K562 (cell line): ENCODE measurements around the gene ATL3. TPM values are rescaled to one million over a fixed set of nuclear protein-coding genes. Genes with fewer than 3 reads are reported as not detected.
A peak's percentile ranks its signal among the peaks of the same experiment; 100 is the strongest.

Experiments
- ATAC-seq: fragments of 200-7000 bp; cut with Tn5 transposase; 3 replicates; pipeline ENCODE4 v1.9.1; 2020; ENCODE audit warnings: moderate library complexity
- BruUV-seq: library from RNA; stranded (reverse); fragments of 400-500 nt; replicated peaks from 2 replicates; lab custom pipeline; 2021; lab: Mats Ljungman, UMichigan
- CTCF ChIA-PET: fragments of 300-600 bp; formaldehyde crosslinking; extraction: SDS; loops from one replicate; lab custom pipeline; 2021; ENCODE audit warnings: low intra/inter-chr PET ratio; lab: Yijun Ruan, JAX
- POLR2A ChIA-PET: fragments of 300-600, 350-650 bp; sonication (Branson Sonifier 250); formaldehyde crosslinking; extraction: SDS; loops from one replicate; lab custom pipeline; 2021; ENCODE audit warnings: antibody characterized with exemption, inconsistent platforms; lab: Yijun Ruan, JAX
- DNase-seq, 4 experiments: peaks; one replicate each; pipeline versions ENCODE4 v3.0.0 to v3.0.0-alpha.2; 2011 to 2018; ENCODE audit warnings: low spot score in 3 of 4, mixed read lengths in 3 of 4; ENCODE audit errors: extremely low read depth in 1 of 4
- FAIRE-seq: peaks from 2 replicates; lab custom pipeline; 2011; peaks lifted over from hg19 to GRCh38; lab: Jason Lieb, UNC
- H2AFZ ChIP-seq: 2 replicates; pipeline ENCODE4 v1.6.0; 2011; ENCODE audit warnings: low read depth, low read length, control low read depth, inconsistent platforms
- H3K27ac ChIP-seq: fragments of 200-600 bp; 3 replicates; pipeline ENCODE4 v1.8.0; 2011; ENCODE audit warnings: low read depth, mild to moderate bottlenecking, control low read depth, inconsistent platforms, low read length, moderate library complexity, mixed read lengths; ENCODE audit errors: extremely low read depth
- H3K27me3 ChIP-seq, 2 experiments: fragments of 300-600 bp in 1 of 2; 2 replicates in 1 of 2; 3 replicates in 1 of 2; pipeline versions ENCODE4 v1.6.0 to v1.8.0; 2011; ENCODE audit warnings: inconsistent platforms in 2 of 2, low read length in 2 of 2, mild to moderate bottlenecking in 1 of 2, mixed read lengths in 1 of 2, moderate library complexity in 1 of 2; ENCODE audit not compliant: control insufficient read depth in 2 of 2, insufficient read depth in 2 of 2
- H3K36me3 ChIP-seq: fragments of 300-600 bp; 3 replicates; pipeline ENCODE4 v1.8.0; 2011; ENCODE audit warnings: mild to moderate bottlenecking, low read length, inconsistent platforms; ENCODE audit not compliant: control insufficient read depth, insufficient read depth
- H3K4me1 ChIP-seq, 2 experiments: fragments of 200-600 bp in 1 of 2; replicated peaks in 1 of 2; 2 replicates in 1 of 2; 3 replicates in 1 of 2; pipeline versions ENCODE4 v1.5.1 to v1.8.0; 2011; ENCODE audit warnings: inconsistent platforms in 2 of 2, low read length in 2 of 2, mild to moderate bottlenecking in 1 of 2, mixed read lengths in 1 of 2, moderate library complexity in 1 of 2; ENCODE audit not compliant: control insufficient read depth in 2 of 2, insufficient read depth in 2 of 2
- H3K4me2 ChIP-seq: 2 replicates; pipeline ENCODE4 v1.6.1; 2011; ENCODE audit warnings: low read length, control low read depth, inconsistent platforms, mixed read lengths; ENCODE audit not compliant: insufficient read depth
- H3K4me3 ChIP-seq: fragments of 200-600 bp; sonication (generic), shearing (Covaris generic); 2 replicates; pipeline ENCODE4 v1.5.1; 2016; ENCODE audit warnings: control low read depth, inconsistent platforms
- H3K79me2 ChIP-seq: fragments of 200-600 bp; 3 replicates; pipeline ENCODE4 v1.8.0; 2011; ENCODE audit warnings: low read length, inconsistent platforms; ENCODE audit not compliant: control insufficient read depth, insufficient read depth
- H3K9ac ChIP-seq, 2 experiments: 2 replicates each; pipeline versions ENCODE4 v1.6.0 to v1.6.1; 2011; ENCODE audit warnings: low read depth in 2 of 2, low read length in 2 of 2, control low read depth in 1 of 2, inconsistent platforms in 1 of 2, mild to moderate bottlenecking in 1 of 2, mixed read lengths in 1 of 2; ENCODE audit not compliant: insufficient read depth in 1 of 2
- H3K9me1 ChIP-seq: one replicate; pipeline ENCODE4 v1.6.0; 2011; ENCODE audit warnings: inconsistent platforms, mild to moderate bottlenecking, low read length, moderate library complexity; ENCODE audit not compliant: control insufficient read depth, insufficient read depth
- H3K9me3 ChIP-seq: replicated peaks from 2 replicates; pipeline ENCODE4 v1.5.1; 2011; ENCODE audit warnings: low read depth, low read length, inconsistent platforms; ENCODE audit not compliant: control insufficient read depth, insufficient read depth
- H4K20me1 ChIP-seq: replicated peaks from 2 replicates; pipeline ENCODE4 v1.6.1; 2011; ENCODE audit warnings: low read length, inconsistent platforms, mixed read lengths; ENCODE audit not compliant: control insufficient read depth, insufficient read depth
- MTA2 ChIP-seq: fragments of 450-650 bp; IDR thresholded peaks from 2 replicates; pipeline ENCODE4 v1.6.1; 2016; ENCODE audit warnings: low read depth
- SUPT5H ChIP-seq: fragments of 450-650 bp; IDR thresholded peaks from 2 replicates; pipeline ENCODE4 v1.6.1; 2016
- ZNF146 ChIP-seq: IDR thresholded peaks from one replicate; pipeline ENCODE4 v1.6.1; 2018; ENCODE audit warnings: missing compliant biosample characterization; ENCODE audit not compliant: unreplicated experiment
- ZNF76 ChIP-seq: fragments of 250-450 bp; sonication (Bioruptor Pico); IDR thresholded peaks from 2 replicates; pipeline ENCODE4 v1.4.0; 2020; ENCODE audit warnings: mild to moderate bottlenecking, moderate library complexity, borderline replicate concordance
- WGBS: fragments of 100-300 bp; shearing (Covaris generic); methylation state at CpG from one replicate; pipeline ENCODE4 v1.1.6; 2016; ENCODE audit warnings: low coverage, mixed read lengths; ENCODE audit not compliant: insufficient coverage; ENCODE audit errors: missing lambda C conversion rate; 5-methylcytosine and 5-hydroxymethylcytosine counted together
- in situ Hi-C: fragments of 300-500 bp; cut with MboI; formaldehyde crosslinking; loops from 4 replicates; pipeline ENCODE4 v1.15.0; 2018; ENCODE audit warnings: inconsistent platforms, mixed read lengths
- intact Hi-C: fragments of 100-400 bp; cut with micrococcal nuclease; formaldehyde crosslinking; loops from 2 replicates; pipeline ENCODE4 v1.14.2; 2022
- polyA plus RNA-seq, 8 experiments: library from polyadenylated mRNA; depleted of rRNA in 4 of 8; stranded (reverse) in 5 of 8; unstranded in 3 of 8; fragments of >200 nt; fragmentation: Nextera tagmentation in 2 of 8; fragmentation: Illumina TruSeq in 1 of 8; extraction: Ambion mirVana in 2 of 8; extraction: Trizol in 1 of 8; gene quantifications; 2 replicates each; pipeline versions ENCODE4 v1.2.1 to v1.2.3, GENCODE V29; 2011 to 2014; ENCODE audit warnings: inconsistent platforms in 1 of 8, missing spikeins in 1 of 8
- total RNA-seq, 7 experiments: library from RNA; depleted of rRNA in 6 of 7; stranded (reverse); fragments of >200 nt in 6 of 7; fragmentation: Illumina TruSeq in 2 of 7; extraction: Trizol in 2 of 7; gene quantifications; 2 replicates each; pipeline versions ENCODE4 v1.2.1 to v1.2.3, GENCODE V29; 2011 to 2021; ENCODE audit warnings: low replicate concordance in 1 of 7
- TF ChIP-seq, protein P1 (sequence below): fragments of 450-650 bp; IDR thresholded peaks from one replicate; pipeline ENCODE4 v1.6.1; 2018; ENCODE audit warnings: mild to moderate bottlenecking, moderate library complexity; ENCODE audit not compliant: partially characterized antibody
- TF ChIP-seq, protein P2 (sequence below): fragments of 250-450 bp; sonication (Bioruptor Pico); IDR thresholded peaks from 2 replicates; pipeline ENCODE4 v1.8.0; 2022; ENCODE audit warnings: moderate library complexity, mild to moderate bottlenecking, inconsistent platforms
- TF ChIP-seq, protein P3 (sequence below): sonication (generic); formaldehyde crosslinking; IDR thresholded peaks from 2 replicates; pipeline ENCODE4 v1.8.1; 2023; ENCODE audit warnings: mild to moderate bottlenecking, missing genetic modification reagents

The ATL3 gene
- total and polyA plus RNA-seq, 9 of the 15 experiments (the other 6 are each of a cell fraction or from before 2014, with no cell fraction given): 18.2 to 39.8 (median 23.9) TPM

DNA sequence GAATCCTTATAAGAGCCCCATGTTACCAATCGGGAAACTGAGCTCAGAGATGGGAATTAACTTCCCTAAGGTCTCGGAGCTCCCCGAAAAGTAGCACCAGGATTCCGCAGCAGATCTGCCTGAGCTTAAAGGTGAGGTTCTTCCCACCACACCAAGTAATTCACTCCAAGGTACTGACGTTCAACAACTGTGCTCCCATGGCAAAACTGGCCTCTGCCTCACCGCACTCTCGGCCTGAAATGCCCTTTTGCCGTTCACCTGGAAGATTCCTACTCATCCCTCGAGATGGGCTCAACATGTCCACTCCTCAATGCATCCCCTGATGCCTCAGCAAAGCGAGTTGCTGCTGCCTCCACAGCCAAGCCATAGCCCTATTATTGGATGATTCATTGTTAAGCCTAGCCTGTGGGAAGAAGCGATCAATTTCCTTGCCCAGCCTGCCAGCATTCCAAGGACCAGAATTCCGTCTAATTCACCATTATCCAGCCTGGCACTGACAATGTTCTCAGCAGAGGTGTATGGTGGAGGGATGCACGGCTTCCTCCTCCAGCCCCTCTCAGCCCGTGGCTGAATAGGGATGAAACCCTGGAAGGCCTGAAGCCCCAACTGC, 61.1 kb downstream of the ATL3 start:
- no peak overlapping the region for H3K4me2 ChIP-seq
- ATAC-seq (no peak), FAIRE-seq (no peak), DNase-seq (no peak)
- H3K9me1 ChIP-seq: no peaks in the 10 kb centered on the region
- intact Hi-C loops: no loop called here
- ChIA-PET POLR2A (no interaction called here), CTCF (interaction anchor here (1.1 kb wide), 1 partner anchor 26 kb away, joined by 3 read pairs; no protein-coding TSS in a partner anchor)
- no peaks in the 10 kb centered on the region for H4K20me1 ChIP-seq
- no peaks in the 10 kb centered on the region for H3K36me3 ChIP-seq
- H3K4me1 ChIP-seq: peaks cover 8 to 23% of the 10 kb centered on the region in 2 experiments; a peak in 4 of 5 replicates
- no peak overlapping the region for H2AFZ ChIP-seq
- no peak overlapping the region for H3K4me3 ChIP-seq
- BruUV-seq: no TSS peak
- no peak for TF ChIP-seq SUPT5H
- no peak for TF ChIP-seq ZNF146
- no peak overlapping the region for H3K9ac ChIP-seq
- no peaks in the 10 kb centered on the region for H3K79me2 ChIP-seq
- 35% methylated on average over 14 of the region's 14 CpGs for WGBS
- peaks cover 3 to 15% of the 10 kb centered on the region in 2 experiments; a peak in 3 of 5 replicates for H3K27me3 ChIP-seq
- H3K9me3 ChIP-seq: no peaks in the 10 kb centered on the region
- H3K27ac ChIP-seq: no peak overlapping the region
- in situ Hi-C loops: no loop called here

DNA sequence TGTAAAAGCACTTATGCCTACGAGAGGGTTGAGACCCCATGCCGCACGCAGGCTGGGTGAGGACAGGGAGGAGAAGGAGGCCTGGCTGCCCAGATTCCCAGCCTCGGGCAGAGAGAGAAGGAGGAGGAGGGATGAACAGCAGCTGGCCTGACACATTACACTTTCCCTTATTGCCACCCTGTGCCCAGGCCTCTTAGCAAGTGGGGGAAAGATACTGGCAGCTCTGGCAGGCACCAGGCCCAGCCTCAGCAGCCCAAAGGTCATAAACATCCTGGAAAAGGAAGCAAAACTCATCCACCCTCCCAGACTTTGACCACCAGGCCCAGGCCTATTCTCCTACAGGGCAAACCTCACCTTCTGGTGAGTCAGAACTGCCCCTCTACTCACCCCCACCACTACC, 61.6 kb downstream of the ATL3 start:
- H3K9ac ChIP-seq: peak overlapping the region in 1 of 2 experiments; percentile 50; a peak in 1 of 4 replicates
- peaks cover 8 to 21% of the 10 kb centered on the region in 2 experiments; a peak in 4 of 5 replicates for H3K4me1 ChIP-seq
- POLR2A ChIA-PET: interaction anchor here (0.9 kb wide), 1 partner anchor 13 kb away, joined by 3 read pairs; no protein-coding TSS in a partner anchor
- intact Hi-C loops (no loop called here), in situ Hi-C loops (no loop called here)
- WGBS: 36% methylated on average over 4 of the region's 4 CpGs
- FAIRE-seq (no peak), DNase-seq (no peak), ATAC-seq (no peak)
- TF ChIP-seq ZNF76 (CRISPR knock-in tag): no peak
- TF ChIP-seq, protein P1, sequence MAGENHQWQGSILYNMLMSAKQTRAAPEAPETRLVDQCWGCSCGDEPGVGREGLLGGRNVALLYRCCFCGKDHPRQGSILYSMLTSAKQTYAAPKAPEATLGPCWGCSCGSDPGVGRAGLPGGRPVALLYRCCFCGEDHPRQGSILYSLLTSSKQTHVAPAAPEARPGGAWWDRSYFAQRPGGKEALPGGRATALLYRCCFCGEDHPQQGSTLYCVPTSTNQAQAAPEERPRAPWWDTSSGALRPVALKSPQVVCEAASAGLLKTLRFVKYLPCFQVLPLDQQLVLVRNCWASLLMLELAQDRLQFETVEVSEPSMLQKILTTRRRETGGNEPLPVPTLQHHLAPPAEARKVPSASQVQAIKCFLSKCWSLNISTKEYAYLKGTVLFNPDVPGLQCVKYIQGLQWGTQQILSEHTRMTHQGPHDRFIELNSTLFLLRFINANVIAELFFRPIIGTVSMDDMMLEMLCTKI: no peak
- TF ChIP-seq MTA2: no peak
- TF ChIP-seq, protein P2, sequence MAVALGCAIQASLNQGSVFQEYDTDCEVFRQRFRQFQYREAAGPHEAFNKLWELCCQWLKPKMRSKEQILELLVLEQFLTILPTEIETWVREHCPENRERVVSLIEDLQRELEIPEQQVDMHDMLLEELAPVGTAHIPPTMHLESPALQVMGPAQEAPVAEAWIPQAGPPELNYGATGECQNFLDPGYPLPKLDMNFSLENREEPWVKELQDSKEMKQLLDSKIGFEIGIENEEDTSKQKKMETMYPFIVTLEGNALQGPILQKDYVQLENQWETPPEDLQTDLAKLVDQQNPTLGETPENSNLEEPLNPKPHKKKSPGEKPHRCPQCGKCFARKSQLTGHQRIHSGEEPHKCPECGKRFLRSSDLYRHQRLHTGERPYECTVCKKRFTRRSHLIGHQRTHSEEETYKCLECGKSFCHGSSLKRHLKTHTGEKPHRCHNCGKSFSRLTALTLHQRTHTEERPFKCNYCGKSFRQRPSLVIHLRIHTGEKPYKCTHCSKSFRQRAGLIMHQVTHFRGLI (CRISPR knock-in tag): no peak
- TF ChIP-seq, protein P3, sequence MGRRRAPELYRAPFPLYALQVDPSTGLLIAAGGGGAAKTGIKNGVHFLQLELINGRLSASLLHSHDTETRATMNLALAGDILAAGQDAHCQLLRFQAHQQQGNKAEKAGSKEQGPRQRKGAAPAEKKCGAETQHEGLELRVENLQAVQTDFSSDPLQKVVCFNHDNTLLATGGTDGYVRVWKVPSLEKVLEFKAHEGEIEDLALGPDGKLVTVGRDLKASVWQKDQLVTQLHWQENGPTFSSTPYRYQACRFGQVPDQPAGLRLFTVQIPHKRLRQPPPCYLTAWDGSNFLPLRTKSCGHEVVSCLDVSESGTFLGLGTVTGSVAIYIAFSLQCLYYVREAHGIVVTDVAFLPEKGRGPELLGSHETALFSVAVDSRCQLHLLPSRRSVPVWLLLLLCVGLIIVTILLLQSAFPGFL: no peak
- no peaks in the 10 kb centered on the region for H4K20me1 ChIP-seq
- H3K79me2 ChIP-seq: no peaks in the 10 kb centered on the region
- no peak overlapping the region for H3K4me3 ChIP-seq
- no peak overlapping the region for H2AFZ ChIP-seq
- BruUV-seq: no TSS peak
- no peaks in the 10 kb centered on the region for H3K36me3 ChIP-seq
- CTCF ChIA-PET: no interaction called here
- H3K9me3 ChIP-seq: no peaks in the 10 kb centered on the region
- H3K4me2 ChIP-seq: no peak overlapping the region
- peaks cover 3 to 15% of the 10 kb centered on the region in 2 experiments; a peak in 3 of 5 replicates for H3K27me3 ChIP-seq
- H3K27ac ChIP-seq: no peak overlapping the region
- no peaks in the 10 kb centered on the region for H3K9me1 ChIP-seq
